22Rv1 (cell line): ENCODE data around the gene TNS3.

Source experiments
- ZFX ChIP-seq: fragments of 450-650 bp; IDR thresholded peaks from 2 replicates; pipeline ENCODE4 v1.6.1; 2017; ENCODE audit warnings: antibody characterized with exemption, borderline replicate concordance
- TF ChIP-seq, protein P1 (sequence below): fragments of 450-650 bp; IDR thresholded peaks from 2 replicates; pipeline ENCODE4 v1.5.1; 2017; ENCODE audit warnings: mild to moderate bottlenecking

GRCh38 chr7:47308808-47309207, 273.1 kb downstream of the TNS3 start:
- TF ChIP-seq, protein P1, sequence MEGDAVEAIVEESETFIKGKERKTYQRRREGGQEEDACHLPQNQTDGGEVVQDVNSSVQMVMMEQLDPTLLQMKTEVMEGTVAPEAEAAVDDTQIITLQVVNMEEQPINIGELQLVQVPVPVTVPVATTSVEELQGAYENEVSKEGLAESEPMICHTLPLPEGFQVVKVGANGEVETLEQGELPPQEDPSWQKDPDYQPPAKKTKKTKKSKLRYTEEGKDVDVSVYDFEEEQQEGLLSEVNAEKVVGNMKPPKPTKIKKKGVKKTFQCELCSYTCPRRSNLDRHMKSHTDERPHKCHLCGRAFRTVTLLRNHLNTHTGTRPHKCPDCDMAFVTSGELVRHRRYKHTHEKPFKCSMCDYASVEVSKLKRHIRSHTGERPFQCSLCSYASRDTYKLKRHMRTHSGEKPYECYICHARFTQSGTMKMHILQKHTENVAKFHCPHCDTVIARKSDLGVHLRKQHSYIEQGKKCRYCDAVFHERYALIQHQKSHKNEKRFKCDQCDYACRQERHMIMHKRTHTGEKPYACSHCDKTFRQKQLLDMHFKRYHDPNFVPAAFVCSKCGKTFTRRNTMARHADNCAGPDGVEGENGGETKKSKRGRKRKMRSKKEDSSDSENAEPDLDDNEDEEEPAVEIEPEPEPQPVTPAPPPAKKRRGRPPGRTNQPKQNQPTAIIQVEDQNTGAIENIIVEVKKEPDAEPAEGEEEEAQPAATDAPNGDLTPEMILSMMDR = no peak
- no peak for TF ChIP-seq ZFX
